RWPE2 (cell line): ENCODE data around the gene RGS6.
A peak's percentile ranks its signal among the peaks of the same experiment; 100 is the strongest.

Source experiments
- ATAC-seq: fragments of 200-7000 bp; cut with Tn5 transposase; 3 replicates; pipeline ENCODE4 v1.9.1; 2021; ENCODE audit warnings: low read depth
- DNase-seq: peaks from one replicate; pipeline ENCODE4 v3.0.0-alpha.2; 2020; ENCODE audit warnings: low spot score
- H3K27ac ChIP-seq: fragments of 450-650 bp; 2 replicates; pipeline ENCODE4 v1.5.1; 2017; ENCODE audit warnings: mild to moderate bottlenecking; ENCODE audit not compliant: poor library complexity, severe bottlenecking
- H3K27me3 ChIP-seq: fragments of 250-450 bp; sonication (Bioruptor Pico); 2 replicates; pipeline ENCODE4 v1.5.1; 2021; ENCODE audit warnings: mild to moderate bottlenecking, moderate library complexity; ENCODE audit not compliant: insufficient read depth, poor library complexity, severe bottlenecking
- H3K36me3 ChIP-seq: fragments of 250-450 bp; sonication (Bioruptor Pico); 2 replicates; pipeline ENCODE4 v1.5.1; 2020; ENCODE audit warnings: low read depth, mild to moderate bottlenecking, moderate library complexity
- H3K4me1 ChIP-seq: fragments of 250-450 bp; sonication (Bioruptor Pico); 2 replicates; pipeline ENCODE4 v1.5.1; 2021; ENCODE audit warnings: mild to moderate bottlenecking, moderate library complexity; ENCODE audit not compliant: insufficient read depth, poor library complexity, severe bottlenecking
- H3K4me3 ChIP-seq: fragments of 250-450 bp; sonication (Bioruptor Pico); 2 replicates; pipeline ENCODE4 v1.5.1; 2021; ENCODE audit warnings: mild to moderate bottlenecking, moderate library complexity; ENCODE audit not compliant: severe bottlenecking
- H3K9me3 ChIP-seq: fragments of 250-450 bp; sonication (Bioruptor Pico); 2 replicates; pipeline ENCODE4 v1.5.1; 2021; ENCODE audit warnings: mild to moderate bottlenecking, moderate library complexity; ENCODE audit not compliant: severe bottlenecking
- TF ChIP-seq, protein P1 (sequence below): fragments of 450-650 bp; IDR thresholded peaks from one replicate; pipeline ENCODE4 v1.5.1; 2017; ENCODE audit warnings: mild to moderate bottlenecking, moderate library complexity; ENCODE audit not compliant: poor library complexity, severe bottlenecking

Gene RGS6

DNA sequence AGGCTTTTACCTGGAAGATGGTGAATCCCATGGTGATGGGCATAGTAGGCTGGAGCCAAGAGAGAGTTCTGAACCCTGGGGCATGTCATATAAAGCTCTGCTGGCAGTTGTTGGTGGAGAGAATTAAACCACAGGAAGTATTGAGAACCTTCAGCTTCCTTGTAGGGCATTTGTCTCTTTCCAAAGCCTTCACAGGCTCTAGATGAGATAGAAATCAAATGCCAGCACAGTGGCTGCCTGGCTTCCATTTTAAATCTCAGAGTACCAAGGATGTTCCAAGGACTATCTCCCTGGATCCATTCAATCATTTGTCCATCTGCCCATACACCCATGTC, 592.0 kb downstream of the RGS6 start:
- no peak overlapping the region for H3K27ac ChIP-seq
- no peak for ATAC-seq
- DNase-seq: no peak
- TF ChIP-seq, protein P1, sequence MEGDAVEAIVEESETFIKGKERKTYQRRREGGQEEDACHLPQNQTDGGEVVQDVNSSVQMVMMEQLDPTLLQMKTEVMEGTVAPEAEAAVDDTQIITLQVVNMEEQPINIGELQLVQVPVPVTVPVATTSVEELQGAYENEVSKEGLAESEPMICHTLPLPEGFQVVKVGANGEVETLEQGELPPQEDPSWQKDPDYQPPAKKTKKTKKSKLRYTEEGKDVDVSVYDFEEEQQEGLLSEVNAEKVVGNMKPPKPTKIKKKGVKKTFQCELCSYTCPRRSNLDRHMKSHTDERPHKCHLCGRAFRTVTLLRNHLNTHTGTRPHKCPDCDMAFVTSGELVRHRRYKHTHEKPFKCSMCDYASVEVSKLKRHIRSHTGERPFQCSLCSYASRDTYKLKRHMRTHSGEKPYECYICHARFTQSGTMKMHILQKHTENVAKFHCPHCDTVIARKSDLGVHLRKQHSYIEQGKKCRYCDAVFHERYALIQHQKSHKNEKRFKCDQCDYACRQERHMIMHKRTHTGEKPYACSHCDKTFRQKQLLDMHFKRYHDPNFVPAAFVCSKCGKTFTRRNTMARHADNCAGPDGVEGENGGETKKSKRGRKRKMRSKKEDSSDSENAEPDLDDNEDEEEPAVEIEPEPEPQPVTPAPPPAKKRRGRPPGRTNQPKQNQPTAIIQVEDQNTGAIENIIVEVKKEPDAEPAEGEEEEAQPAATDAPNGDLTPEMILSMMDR: no peak
- H3K4me3 ChIP-seq: no peak overlapping the region
- no peaks in the 10 kb centered on the region for H3K36me3 ChIP-seq
- no peaks in the 10 kb centered on the region for H3K9me3 ChIP-seq
- H3K27me3 ChIP-seq: no peaks in the 10 kb centered on the region
- no peaks in the 10 kb centered on the region for H3K4me1 ChIP-seq

DNA sequence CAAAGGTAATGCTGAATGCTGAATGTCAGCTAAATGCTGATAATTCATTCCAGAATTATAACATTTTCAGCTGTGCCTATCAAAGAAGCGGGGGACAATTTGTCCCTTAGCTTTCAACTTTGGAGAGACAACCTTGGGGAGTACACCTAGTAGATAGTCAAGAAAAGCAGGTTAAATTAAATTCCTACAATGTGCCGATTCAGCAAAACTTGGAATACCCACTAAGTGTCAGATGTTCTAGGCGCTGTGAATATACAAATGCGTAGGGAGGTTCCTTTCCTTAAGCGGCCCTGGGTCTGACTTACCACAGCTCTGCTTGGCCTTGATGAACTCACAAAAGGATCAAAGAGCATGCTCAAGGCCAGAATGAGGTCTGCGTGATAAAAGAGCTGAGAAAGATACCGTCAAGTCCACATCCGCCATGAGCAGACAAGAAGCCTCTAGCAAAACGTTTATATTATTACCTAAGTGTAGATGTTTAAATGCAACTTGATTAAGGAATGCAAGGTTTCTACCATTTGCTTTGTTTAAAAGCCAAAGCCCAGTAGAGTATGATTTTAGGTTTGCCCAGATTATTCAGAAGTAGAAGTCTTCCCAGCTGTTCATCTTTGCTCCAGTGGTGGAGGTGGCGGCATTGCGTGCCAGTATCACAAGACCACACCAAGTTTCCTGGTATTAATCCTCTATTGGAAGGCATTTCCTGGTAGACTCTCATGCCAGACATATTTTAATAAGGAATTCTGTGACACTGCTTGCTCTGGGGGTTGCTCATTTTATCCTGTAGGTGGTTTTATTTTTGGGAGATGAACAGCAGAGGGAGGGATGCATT, 593.1 kb downstream of the RGS6 start:
- H3K27ac ChIP-seq: no peak overlapping the region
- H3K4me3 ChIP-seq: no peak overlapping the region
- no peaks in the 10 kb centered on the region for H3K27me3 ChIP-seq
- TF ChIP-seq, protein P1: no peak
- H3K4me1 ChIP-seq: no peaks in the 10 kb centered on the region
- DNase-seq: no peak
- no peaks in the 10 kb centered on the region for H3K9me3 ChIP-seq
- H3K36me3 ChIP-seq: no peaks in the 10 kb centered on the region
- ATAC-seq: no peak

DNA sequence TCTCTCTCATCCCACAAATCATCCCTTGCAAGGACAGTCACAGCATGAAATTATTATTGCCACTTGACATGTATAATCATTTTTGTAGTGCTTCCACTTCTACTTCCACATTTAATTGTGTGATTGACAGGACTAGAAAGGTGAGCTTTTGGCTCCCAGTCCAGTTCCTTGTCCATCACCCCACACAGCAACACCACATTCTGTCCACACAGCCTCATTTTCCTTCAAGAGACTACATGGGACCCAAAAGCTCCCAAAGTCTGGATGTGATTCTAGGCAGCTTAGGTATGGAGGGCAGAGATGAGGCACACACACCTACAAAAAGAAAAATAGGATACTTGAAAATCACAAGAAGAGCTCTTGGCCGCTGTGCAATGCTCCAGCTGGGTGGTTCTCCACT, 595.4 kb downstream of the RGS6 start:
- Histone ChIP-seq H3K27ac (no peak overlapping the region), H3K4me3 (no peak overlapping the region), H3K27me3 (no peaks in the 10 kb centered on the region), H3K9me3 (no peaks in the 10 kb centered on the region), H3K36me3 (no peaks in the 10 kb centered on the region), H3K4me1 (no peaks in the 10 kb centered on the region)
- TF ChIP-seq, protein P1: no peak
- no peak for DNase-seq
- ATAC-seq: no peak

DNA sequence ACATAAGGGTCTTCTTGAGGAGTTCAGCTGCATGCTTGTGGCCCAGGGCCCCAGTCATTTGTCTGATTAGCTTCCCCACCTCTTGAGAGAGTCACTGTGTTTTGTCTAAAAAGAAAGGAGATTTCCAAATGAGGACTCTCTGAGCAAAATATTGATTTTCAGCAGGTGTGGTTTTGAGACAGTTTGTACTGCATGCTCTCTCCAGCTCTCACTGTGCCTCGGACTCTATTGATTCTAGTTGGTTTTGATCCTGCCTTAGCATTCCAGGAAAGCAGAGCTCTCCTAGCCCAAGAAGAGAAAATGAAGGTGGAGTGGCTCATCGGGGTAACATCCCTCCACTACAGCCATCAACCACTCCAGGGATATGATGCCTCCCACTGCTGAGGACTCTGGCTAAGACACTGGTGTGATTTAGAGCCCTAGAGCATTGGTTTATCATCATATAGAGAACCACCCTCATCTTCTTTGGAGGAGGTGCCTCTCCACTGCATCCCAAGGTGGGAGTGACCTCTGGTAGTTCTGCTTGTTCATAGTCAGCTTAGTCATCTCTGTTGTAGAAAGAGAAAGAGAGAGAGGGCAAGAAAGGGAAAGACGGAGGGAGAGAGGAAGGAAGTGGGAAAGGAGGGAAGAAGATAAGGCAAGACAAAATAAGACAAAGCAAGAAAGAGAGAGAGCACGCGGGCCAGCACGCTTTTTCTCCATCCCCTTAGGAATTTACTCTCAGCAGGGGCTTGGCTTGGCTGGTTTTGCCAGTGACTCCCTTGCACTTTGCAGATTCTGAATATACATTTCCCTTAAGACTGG, 596.0 kb downstream of the RGS6 start:
- ATAC-seq: peak; percentile 42; the same call in 2 of the 3 replicates
- Histone ChIP-seq H3K27ac (no peak overlapping the region), H3K27me3 (no peaks in the 10 kb centered on the region), H3K4me1 (no peaks in the 10 kb centered on the region), H3K4me3 (no peak overlapping the region), H3K9me3 (no peaks in the 10 kb centered on the region), H3K36me3 (no peaks in the 10 kb centered on the region)
- DNase-seq: no peak
- TF ChIP-seq, protein P1: no peak

DNA sequence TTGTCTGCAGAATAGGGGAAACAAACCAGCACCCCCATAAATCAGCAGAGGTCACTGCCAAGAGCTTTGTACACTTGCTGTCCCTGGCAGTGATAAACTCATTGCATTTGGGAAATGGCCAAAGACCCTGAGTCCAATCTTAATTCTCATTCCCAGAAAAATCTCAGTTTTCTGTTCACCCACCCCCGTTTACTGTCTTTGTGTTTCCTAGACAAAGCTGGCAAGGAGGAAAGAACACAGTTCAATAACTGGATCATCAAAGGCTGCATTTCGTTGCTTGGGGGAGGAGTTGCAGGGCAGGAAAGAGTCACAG, 596.6 kb downstream of the RGS6 start:
- Histone ChIP-seq H3K4me1 (no peaks in the 10 kb centered on the region), H3K36me3 (no peaks in the 10 kb centered on the region), H3K9me3 (no peaks in the 10 kb centered on the region), H3K27me3 (no peaks in the 10 kb centered on the region), H3K27ac (no peak overlapping the region), H3K4me3 (no peak overlapping the region)
- ATAC-seq (no peak), DNase-seq (no peak)
- TF ChIP-seq, protein P1: no peak
